Hematopoietic multipotent progenitor cell treated with erythropoietin and hydrocortisone succinate and interleukin-3 and kit ligand, for 8 days (in vitro differentiated cells): ENCODE data around the gene PLCH2.

ENCODE experiments used
- DNase-seq: peaks from one replicate; pipeline ENCODE4 v3.0.0-alpha.2; 2015

PLCH2 gene

DNA sequence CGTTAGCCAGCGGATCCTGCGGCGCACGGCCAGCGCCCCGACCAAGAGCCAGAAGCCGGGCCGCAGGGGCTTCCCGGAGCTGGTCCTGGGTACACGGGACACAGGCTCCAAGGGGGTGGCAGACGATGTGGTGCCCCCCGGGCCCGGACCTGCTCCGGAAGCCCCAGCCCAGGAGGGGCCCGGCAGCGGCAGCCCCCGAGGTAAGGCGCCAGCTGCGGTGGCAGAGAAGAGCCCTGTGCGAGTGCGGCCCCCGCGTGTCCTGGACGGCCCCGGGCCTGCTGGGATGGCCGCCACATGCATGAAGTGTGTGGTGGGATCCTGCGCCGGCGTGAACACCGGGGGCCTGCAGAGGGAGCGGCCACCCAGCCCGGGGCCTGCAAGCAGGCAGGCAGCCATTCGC is 26.1 kb downstream of the PLCH2 start:
- no peak for DNase-seq

GRCh38 chr1:2502661-2503553 is 26.8 kb downstream of the PLCH2 start:
- no peak for DNase-seq

- DNase-seq: no peak
These were observed 27.6 kb downstream of the PLCH2 start for GRCh38 chr1:2503554-2504224.

GRCh38 chr1:2504225-2504948 is 28.3 kb downstream of the PLCH2 start:
- no peak for DNase-seq

- DNase-seq: no peak
These were observed 28.8 kb downstream of the PLCH2 start for GRCh38 chr1:2504949-2505272.

- no peak for DNase-seq
These were observed 29.4 kb downstream of the PLCH2 start for GRCh38 chr1:2505461-2505994.

DNA sequence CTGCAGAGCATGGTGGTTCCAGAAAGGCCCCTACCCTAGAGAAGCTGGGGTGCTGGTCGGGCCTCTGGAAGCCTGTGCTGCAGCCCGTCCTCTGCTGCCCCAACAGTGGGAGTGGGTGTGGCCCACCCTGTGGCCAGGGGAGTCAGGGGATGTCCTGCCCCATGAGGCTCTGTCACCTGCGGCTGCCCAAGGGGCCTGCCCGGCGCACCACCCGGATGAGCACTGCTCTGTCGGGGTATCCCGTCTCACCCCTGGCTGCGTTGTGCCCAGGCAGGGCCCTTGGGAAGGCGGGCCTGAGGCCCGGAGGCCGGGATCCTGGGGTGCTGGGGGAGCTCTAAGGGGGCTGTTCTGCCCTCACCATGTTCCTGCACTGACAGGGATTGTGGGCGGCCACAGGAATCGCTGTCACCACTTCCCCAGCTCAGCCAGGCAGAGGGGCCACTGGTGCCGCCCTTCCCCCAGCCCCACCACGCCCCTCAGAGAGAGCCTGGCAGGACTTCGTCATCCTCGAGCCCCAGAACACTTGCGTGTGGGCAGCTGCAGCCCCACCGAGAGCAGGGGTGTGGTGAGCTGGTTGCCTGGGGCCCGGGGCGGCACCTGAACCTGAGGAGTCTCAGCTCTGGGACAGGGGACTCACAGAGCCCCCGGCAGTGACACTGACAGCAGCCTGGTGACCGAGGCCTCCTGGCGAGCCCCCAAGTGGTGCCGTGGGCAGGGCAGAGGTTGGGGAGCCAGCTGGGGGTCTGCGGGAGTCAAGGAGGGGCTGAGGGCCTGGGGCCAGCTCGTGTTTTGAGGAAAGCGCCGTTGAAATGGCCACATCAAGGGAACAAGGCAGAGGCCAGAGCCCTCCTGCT is 30.1 kb downstream of the PLCH2 start:
- no peak for DNase-seq

DNA sequence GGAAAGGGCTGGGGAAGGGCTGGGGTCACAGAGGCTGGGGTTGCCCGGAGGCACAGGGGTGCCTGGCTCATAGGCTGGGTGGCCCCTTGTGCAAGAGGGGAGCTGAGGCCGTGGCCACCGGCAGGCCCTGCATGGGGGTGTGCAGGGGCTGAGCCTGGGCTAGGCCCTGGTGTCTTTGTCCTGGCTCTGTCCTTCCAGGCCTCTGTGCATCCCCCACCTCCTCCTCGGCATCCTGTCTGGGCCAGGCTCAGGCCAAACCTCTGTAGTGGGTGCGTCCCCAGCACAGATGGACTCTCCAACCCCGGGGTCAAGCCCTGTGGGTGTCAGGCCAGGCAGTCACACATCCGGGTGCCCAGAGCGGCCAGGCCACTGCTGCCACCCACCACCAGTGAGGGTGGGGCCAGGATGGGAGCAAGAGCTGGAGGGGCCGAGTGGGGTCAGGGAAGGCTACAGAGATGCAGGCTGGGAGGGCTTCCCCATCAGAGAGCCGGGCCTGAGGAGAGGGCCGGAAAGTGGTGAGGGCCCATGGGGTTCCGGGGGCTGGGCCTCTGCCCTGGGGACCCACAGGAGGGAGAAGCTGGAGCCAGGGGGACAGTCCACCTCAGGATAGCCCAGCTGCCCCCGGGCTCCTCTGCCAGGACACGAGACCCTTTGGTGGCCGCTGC is 30.9 kb downstream of the PLCH2 start:
- DNase-seq: no peak

- no peak for DNase-seq
These were observed 31.7 kb downstream of the PLCH2 start for GRCh38 chr1:2507744-2508155.

DNA sequence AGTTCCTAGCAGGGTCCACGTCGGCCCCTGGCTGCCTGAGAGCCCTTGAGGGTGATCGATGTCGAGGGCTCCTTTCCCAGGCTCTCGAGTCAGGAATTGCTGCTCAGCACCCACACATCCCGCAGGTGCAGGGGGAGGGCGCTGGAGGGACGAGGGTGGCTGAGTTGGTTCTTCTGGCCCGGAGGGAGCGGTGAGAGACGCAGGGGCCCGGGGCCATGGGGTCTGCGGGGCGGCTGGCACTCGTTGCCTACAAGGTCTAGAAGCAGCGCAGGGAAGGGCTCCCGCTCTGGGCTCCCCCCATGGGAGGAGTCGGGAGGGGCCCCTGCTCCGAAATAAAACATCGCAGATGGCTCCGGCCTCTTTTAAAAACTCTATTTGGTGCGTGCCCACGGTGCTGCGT is 32.1 kb downstream of the PLCH2 start:
- DNase-seq: no peak

- DNase-seq: no peak
These were observed 32.7 kb downstream of the PLCH2 start for GRCh38 chr1:2508751-2509150.

- DNase-seq: no peak
These were observed 33.5 kb downstream of the PLCH2 start for GRCh38 chr1:2509589-2509988.

DNA sequence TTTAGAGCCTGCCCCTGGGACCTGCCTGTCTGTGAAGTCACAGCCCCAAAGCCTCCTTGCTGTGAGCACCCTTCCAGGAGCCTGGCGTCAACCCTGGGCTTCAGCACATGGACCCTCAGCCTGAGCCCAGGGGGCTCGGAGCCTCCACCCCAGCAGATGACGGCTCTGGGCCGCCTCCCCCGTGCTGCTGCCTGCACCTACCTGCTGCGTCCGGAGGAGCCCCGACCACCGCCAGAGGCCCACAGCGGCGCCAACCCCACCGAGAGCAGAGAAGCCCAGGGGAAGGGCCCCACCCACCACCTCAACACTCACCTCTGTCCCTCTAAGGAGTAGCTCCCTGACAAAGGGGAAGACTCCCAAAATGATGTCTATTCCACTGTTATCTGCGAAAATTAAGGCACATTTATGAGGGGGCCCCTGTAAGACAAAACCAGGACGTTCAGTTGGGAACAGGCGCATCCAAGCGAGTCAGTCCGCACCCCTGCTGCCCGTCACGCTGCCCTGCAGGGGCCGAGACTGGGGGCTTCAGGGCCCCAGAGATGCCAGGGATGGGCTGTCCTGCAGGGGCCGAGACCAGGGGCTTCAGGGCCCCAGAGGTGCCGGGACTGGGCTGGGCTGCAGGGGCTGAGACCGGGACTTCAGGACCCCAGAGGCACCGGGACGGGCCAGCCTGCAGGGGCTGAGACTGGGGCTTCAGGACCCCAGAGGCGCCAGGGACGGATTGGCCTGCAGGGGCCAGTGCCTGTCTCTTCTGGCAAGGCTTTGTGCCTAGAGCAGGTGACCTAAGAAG is 34.5 kb downstream of the PLCH2 start:
- no peak for DNase-seq

DNA sequence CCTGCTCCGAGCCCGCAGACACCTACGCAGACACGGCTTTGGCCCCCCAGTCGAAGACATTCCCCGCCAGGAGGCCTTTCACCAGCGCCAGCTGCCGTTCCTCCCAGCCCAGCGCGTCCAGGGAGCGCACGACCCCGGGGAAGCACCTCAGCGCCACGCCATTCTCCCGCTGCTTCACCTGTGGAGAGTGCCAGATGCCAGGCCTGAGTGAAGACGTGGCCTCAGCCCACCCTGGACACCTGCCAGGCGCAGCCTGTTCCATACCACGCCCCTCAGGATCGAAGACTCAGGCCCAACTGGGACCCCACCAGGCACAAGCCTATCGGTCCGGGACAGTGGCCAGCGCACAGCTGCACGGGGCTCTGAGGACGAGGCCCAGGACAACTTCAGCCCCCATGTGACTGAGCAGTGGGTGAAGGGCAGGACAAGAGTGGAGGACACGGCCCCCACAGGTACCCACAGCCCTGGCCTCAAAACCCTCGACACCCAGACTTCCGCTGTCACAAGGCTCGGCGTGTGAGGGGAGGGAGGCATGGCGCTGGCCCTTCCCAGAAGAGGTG is 36.9 kb downstream of the PLCH2 start:
- no peak for DNase-seq

DNA sequence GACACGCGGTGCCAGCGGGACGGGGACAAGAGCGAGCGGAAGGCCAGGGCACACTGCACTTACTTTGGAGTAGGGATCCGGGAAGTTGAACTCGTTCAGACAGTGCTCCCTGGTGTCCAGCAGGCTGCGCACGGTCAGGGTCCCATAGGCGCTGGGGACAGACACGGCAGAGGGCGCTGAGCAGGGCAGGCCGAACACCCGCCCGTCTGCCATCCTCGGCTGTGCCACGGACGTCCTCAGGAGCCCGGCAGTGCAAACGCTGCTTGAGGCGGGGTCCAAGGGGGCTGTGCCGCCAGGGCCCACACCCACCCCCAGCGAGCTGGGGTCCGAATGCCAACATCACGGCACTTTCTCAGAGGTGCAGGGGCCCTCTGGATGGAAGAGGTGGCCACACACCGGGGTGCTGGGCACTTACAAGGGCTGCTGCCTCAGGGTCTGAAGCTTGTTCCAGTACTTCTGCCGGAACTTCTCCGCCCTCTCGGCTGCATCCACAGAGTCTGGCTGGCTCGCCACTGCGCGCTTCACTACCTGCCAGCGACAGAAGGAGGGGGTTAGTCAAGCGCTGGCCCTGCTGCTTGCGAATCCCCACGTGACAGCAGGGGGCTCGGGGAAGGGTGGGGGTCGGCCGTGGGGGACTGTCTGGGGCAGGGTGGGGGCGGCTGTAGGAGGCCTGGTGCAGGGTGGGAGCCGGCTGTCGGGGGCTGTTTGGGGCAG is 38.0 kb downstream of the PLCH2 start:
- no peak for DNase-seq

- DNase-seq: no peak
These were observed 39.0 kb downstream of the PLCH2 start for GRCh38 chr1:2514863-2515762.

DNA sequence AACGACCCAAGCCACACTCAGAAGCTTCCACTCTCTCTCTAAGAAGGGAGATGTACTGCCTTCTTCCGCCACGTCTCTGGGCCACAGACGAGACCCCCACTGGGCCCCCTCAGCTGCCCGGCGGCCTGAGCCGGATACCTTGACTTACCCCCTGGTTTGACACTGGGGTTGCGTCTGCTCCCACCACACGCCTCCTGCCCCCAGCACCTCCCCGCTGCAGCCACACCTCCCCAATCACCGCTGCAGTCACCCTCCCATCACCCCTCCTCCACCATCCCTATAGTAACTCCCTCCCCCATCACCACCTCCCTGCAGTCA is 39.6 kb downstream of the PLCH2 start:
- DNase-seq: no peak

DNA sequence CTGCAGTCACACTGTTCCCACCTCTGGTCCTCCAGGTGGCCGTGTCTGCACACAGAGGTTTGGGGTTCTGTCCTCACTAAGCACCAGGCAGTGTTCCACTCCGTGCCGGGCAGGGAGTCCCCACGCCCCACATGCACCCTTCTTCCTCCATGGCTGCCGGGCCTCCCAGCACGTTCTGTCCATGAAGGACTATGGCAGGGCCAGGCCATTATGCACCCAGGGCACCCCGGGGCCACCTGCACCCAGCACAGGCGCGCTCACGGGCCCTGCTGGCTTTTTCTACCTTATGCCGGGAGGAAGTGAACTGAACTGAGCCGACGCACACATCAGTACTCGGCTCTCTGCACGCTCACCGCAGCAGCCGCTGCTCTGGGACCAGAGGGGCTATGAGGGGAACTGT is 40.0 kb downstream of the PLCH2 start:
- DNase-seq: no peak

GRCh38 chr1:2516946-2517345 is 40.9 kb downstream of the PLCH2 start:
- DNase-seq: no peak
